Liver (tissue), 9 donors: Measurements from ENCODE around the gene SEZ6L. TPM values are rescaled to one million over a fixed set of nuclear protein-coding genes. Genes with fewer than 3 reads are reported as not detected.

Experiments
- DNase-seq: peaks from one replicate; pipeline ENCODE4 v3.0.0-alpha.2; 2017; ENCODE audit warnings: low spot score
- H3K27ac ChIP-seq, 2 donors: one replicate each; pipeline ENCODE4 v1.7.0; 2013; ENCODE audit warnings: inconsistent platforms in 2 of 2, low read length in 2 of 2, control low read depth in 1 of 2, low read depth in 1 of 2, mild to moderate bottlenecking in 1 of 2
- H3K27me3 ChIP-seq, 4 donors: one replicate each; pipeline versions ENCODE4 v1.6.1 to v1.7.0; 2013; ENCODE audit warnings: low read length in 3 of 4, inconsistent platforms in 1 of 4, mild to moderate bottlenecking in 1 of 4, moderate library complexity in 1 of 4; ENCODE audit not compliant: control insufficient read depth in 4 of 4, insufficient read depth in 4 of 4
- H3K36me3 ChIP-seq, 4 donors: one replicate each; pipeline versions ENCODE4 v1.6.1 to v1.7.0; 2013; ENCODE audit warnings: low read length in 3 of 4, mild to moderate bottlenecking in 3 of 4, low read depth in 1 of 4, moderate library complexity in 1 of 4; ENCODE audit not compliant: control insufficient read depth in 4 of 4, insufficient read depth in 3 of 4
- H3K4me1 ChIP-seq, 4 donors: one replicate each; pipeline versions ENCODE4 v1.6.1 to v1.7.0; 2013; ENCODE audit warnings: low read length in 3 of 4, mild to moderate bottlenecking in 3 of 4, moderate library complexity in 1 of 4; ENCODE audit not compliant: control insufficient read depth in 4 of 4, insufficient read depth in 4 of 4
- H3K4me3 ChIP-seq, 3 donors: one replicate each; pipeline versions ENCODE4 v1.6.1 to v1.7.0; 2013; ENCODE audit warnings: low read length in 3 of 3, control low read depth in 1 of 3, low read depth in 1 of 3, mild to moderate bottlenecking in 1 of 3
- H3K9ac ChIP-seq, 2 donors: one replicate each; pipeline ENCODE4 v1.7.0; 2013; ENCODE audit warnings: low read length in 2 of 2, mild to moderate bottlenecking in 2 of 2, moderate library complexity in 2 of 2, control low read depth in 1 of 2, low read depth in 1 of 2
- H3K9me3 ChIP-seq, 4 donors: one replicate each; pipeline versions ENCODE4 v1.6.1 to v1.7.0; 2013; ENCODE audit warnings: low read length in 3 of 4; ENCODE audit not compliant: control insufficient read depth in 4 of 4
- ATF3 ChIP-seq: IDR thresholded peaks from 2 replicates; pipeline ENCODE4 v1.6.1; 2016; ENCODE audit warnings: antibody characterized with exemption
- EGR1 ChIP-seq, 2 donors: IDR thresholded peaks; 2 replicates each; pipeline ENCODE4 v1.6.1; 2016 to 2018; ENCODE audit warnings: antibody characterized with exemption in 2 of 2, low read depth in 2 of 2
- FOXA1 ChIP-seq: IDR thresholded peaks from 2 replicates; pipeline ENCODE4 v1.6.1; 2016; ENCODE audit warnings: antibody characterized with exemption
- FOXA2 ChIP-seq: IDR thresholded peaks from 2 replicates; pipeline ENCODE4 v1.6.1; 2016; ENCODE audit warnings: antibody characterized with exemption
- GABPA ChIP-seq, 2 donors: IDR thresholded peaks in 1 of 2; conservative IDR thresholded peaks in 1 of 2; 2 replicates each; pipeline ENCODE4 v1.6.1; 2016; ENCODE audit warnings: antibody characterized with exemption in 2 of 2, mild to moderate bottlenecking in 1 of 2, moderate library complexity in 1 of 2
- HNF4A ChIP-seq, 2 donors: conservative IDR thresholded peaks; 2 replicates each; pipeline ENCODE4 v1.6.1; 2016; ENCODE audit warnings: antibody characterized with exemption in 2 of 2, mild to moderate bottlenecking in 2 of 2
- HNF4G ChIP-seq: IDR thresholded peaks from 2 replicates; pipeline ENCODE4 v1.6.1; 2016; ENCODE audit warnings: antibody characterized with exemption
- JUND ChIP-seq, 2 donors: IDR thresholded peaks; 2 replicates each; pipeline ENCODE4 v1.6.1; 2016; ENCODE audit warnings: antibody characterized with exemption in 2 of 2
- NR2F2 ChIP-seq: IDR thresholded peaks from 2 replicates; pipeline ENCODE4 v1.6.1; 2016; ENCODE audit warnings: antibody characterized with exemption
- RAD21 ChIP-seq, 2 donors: IDR thresholded peaks; 2 replicates each; pipeline ENCODE4 v1.6.1; 2016; ENCODE audit warnings: antibody characterized with exemption in 2 of 2, mild to moderate bottlenecking in 2 of 2
- RXRA ChIP-seq, 2 donors: IDR thresholded peaks; 2 replicates each; pipeline ENCODE4 v1.6.1; 2017 to 2018; ENCODE audit warnings: antibody characterized with exemption in 2 of 2, mild to moderate bottlenecking in 1 of 2
- SP1 ChIP-seq: IDR thresholded peaks from 2 replicates; pipeline ENCODE4 v1.6.1; 2018; ENCODE audit warnings: antibody characterized with exemption, mild to moderate bottlenecking
- TAF1 ChIP-seq: conservative IDR thresholded peaks from 2 replicates; pipeline ENCODE4 v1.6.1; 2016; ENCODE audit warnings: antibody characterized with exemption, mild to moderate bottlenecking
- WGBS: extraction: QIAGEN DNeasy Blood & Tissue Kit; methylation state at CpG from one replicate; pipeline ENCODE4 v1.1.7; 2013; 5-methylcytosine and 5-hydroxymethylcytosine counted together
- polyA plus RNA-seq, 2 donors: library from polyadenylated mRNA; stranded (reverse) in 1 of 2; unstranded in 1 of 2; fragments of 200-250 nt in 1 of 2; fragments of >200 nt in 1 of 2; fragmentation: Nextera tagmentation in 1 of 2; extraction: Ambion mirVana in 1 of 2; gene quantifications; one replicate each; pipeline versions ENCODE4 v1.2.1 to v1.2.3, GENCODE V29; 2013 to 2015
- total RNA-seq, 2 donors: library from RNA; depleted of rRNA; stranded (reverse); fragments of >200 nt; gene quantifications; one replicate each; pipeline ENCODE4 v1.2.3, GENCODE V29; 2014
- TF ChIP-seq, protein P1 (sequence below): IDR thresholded peaks from 2 replicates; pipeline ENCODE4 v1.6.1; 2016; ENCODE audit warnings: antibody characterized with exemption, mild to moderate bottlenecking
- TF ChIP-seq, protein P2 (sequence below): fragments of 150-350 bp; IDR thresholded peaks from 2 replicates; pipeline ENCODE4 v1.5.1; 2017; ENCODE audit warnings: improper control_type of control experiment, low read depth, low read length; ENCODE audit not compliant: missing input control
- TF ChIP-seq, protein P3 (sequence below): IDR thresholded peaks from 2 replicates; pipeline ENCODE4 v1.6.1; 2016; ENCODE audit warnings: antibody characterized with exemption
- donor health status: healthy.
- donor health status: healthy.
- donor health status: healthy.
- donor health status: healthy.
- donor health status: healthy.

Gene SEZ6L
- total and polyA plus RNA-seq, 4 donors = under 0.01 to 0.70 (median 0.08) TPM; not detected in 1

GRCh38 chr22:26322179-26322905 is 153.1 kb downstream of the SEZ6L start:
- Histone ChIP-seq H3K36me3 (no peaks in the 10 kb centered on the region), H3K9me3 (no peaks in the 10 kb centered on the region), H3K4me1 (no peaks in the 10 kb centered on the region), H3K27me3 (peaks cover 0 to 3% (median 0%) of the 10 kb centered on the region in 4 donors), H3K27ac (no peak overlapping the region), H3K4me3 (no peak overlapping the region), H3K9ac (no peak overlapping the region)
- 66% methylated on average over 11 of the region's 11 CpGs for WGBS
- no peak for DNase-seq
- TF ChIP-seq, protein P1, sequence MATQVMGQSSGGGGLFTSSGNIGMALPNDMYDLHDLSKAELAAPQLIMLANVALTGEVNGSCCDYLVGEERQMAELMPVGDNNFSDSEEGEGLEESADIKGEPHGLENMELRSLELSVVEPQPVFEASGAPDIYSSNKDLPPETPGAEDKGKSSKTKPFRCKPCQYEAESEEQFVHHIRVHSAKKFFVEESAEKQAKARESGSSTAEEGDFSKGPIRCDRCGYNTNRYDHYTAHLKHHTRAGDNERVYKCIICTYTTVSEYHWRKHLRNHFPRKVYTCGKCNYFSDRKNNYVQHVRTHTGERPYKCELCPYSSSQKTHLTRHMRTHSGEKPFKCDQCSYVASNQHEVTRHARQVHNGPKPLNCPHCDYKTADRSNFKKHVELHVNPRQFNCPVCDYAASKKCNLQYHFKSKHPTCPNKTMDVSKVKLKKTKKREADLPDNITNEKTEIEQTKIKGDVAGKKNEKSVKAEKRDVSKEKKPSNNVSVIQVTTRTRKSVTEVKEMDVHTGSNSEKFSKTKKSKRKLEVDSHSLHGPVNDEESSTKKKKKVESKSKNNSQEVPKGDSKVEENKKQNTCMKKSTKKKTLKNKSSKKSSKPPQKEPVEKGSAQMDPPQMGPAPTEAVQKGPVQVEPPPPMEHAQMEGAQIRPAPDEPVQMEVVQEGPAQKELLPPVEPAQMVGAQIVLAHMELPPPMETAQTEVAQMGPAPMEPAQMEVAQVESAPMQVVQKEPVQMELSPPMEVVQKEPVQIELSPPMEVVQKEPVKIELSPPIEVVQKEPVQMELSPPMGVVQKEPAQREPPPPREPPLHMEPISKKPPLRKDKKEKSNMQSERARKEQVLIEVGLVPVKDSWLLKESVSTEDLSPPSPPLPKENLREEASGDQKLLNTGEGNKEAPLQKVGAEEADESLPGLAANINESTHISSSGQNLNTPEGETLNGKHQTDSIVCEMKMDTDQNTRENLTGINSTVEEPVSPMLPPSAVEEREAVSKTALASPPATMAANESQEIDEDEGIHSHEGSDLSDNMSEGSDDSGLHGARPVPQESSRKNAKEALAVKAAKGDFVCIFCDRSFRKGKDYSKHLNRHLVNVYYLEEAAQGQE = no peak
- TF ChIP-seq TAF1 (no peak), RAD21 (IDR thresholded peaks at IDR 0.05) (no peak), SP1 (no peak), ATF3 (no peak), FOXA1 (no peak), HNF4G (no peak), JUND (IDR thresholded peaks at IDR 0.05) (no peak), NR2F2 (no peak), EGR1 (IDR thresholded peaks at IDR 0.05; ENCODE audit: low read depth in 2 of 2) (no peak)
- TF ChIP-seq, protein P2, sequence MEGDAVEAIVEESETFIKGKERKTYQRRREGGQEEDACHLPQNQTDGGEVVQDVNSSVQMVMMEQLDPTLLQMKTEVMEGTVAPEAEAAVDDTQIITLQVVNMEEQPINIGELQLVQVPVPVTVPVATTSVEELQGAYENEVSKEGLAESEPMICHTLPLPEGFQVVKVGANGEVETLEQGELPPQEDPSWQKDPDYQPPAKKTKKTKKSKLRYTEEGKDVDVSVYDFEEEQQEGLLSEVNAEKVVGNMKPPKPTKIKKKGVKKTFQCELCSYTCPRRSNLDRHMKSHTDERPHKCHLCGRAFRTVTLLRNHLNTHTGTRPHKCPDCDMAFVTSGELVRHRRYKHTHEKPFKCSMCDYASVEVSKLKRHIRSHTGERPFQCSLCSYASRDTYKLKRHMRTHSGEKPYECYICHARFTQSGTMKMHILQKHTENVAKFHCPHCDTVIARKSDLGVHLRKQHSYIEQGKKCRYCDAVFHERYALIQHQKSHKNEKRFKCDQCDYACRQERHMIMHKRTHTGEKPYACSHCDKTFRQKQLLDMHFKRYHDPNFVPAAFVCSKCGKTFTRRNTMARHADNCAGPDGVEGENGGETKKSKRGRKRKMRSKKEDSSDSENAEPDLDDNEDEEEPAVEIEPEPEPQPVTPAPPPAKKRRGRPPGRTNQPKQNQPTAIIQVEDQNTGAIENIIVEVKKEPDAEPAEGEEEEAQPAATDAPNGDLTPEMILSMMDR = no peak

- no peak overlapping the region for H3K4me3 ChIP-seq
- TF ChIP-seq RXRA (IDR thresholded peaks at IDR 0.05) (no peak), TAF1 (no peak)
- DNase-seq = no peak
- no peaks in the 10 kb centered on the region for H3K9me3 ChIP-seq
- no peak overlapping the region for H3K9ac ChIP-seq
- H3K4me1 ChIP-seq = no peaks in the 10 kb centered on the region
- no peaks in the 10 kb centered on the region for H3K36me3 ChIP-seq
- WGBS = 77% methylated on average over 5 of the region's 5 CpGs
- H3K27me3 ChIP-seq = peaks cover 0 to 3% (median 0%) of the 10 kb centered on the region in 4 donors
- no peak overlapping the region for H3K27ac ChIP-seq
Measured at GRCh38 chr22:26323013-26323412, 153.8 kb downstream of the SEZ6L start.

GRCh38 chr22:26324150-26324549 is 154.9 kb downstream of the SEZ6L start:
- 62% methylated on average over 4 of the region's 4 CpGs for WGBS
- no peak for DNase-seq
- no peak for TF ChIP-seq JUND (IDR thresholded peaks at IDR 0.05)
- TF ChIP-seq, protein P1 = no peak
- TF ChIP-seq EGR1 (IDR thresholded peaks at IDR 0.05; ENCODE audit: low read depth in 2 of 2) = no peak
- TF ChIP-seq, protein P3, sequence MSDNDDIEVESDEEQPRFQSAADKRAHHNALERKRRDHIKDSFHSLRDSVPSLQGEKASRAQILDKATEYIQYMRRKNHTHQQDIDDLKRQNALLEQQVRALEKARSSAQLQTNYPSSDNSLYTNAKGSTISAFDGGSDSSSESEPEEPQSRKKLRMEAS = no peak
- no peak for TF ChIP-seq RAD21 (IDR thresholded peaks at IDR 0.05)
- no peak for TF ChIP-seq SP1
- no peak for TF ChIP-seq HNF4A (conservative IDR thresholded peaks at IDR 0.05)
- TF ChIP-seq TAF1 = no peak
- no peak for TF ChIP-seq FOXA2
- TF ChIP-seq HNF4G = no peak
- TF ChIP-seq GABPA (IDR thresholded peaks at IDR 0.05 in 1 of 2, conservative IDR thresholded peaks at IDR 0.05 in 1 of 2) = no peak
- H3K4me1 ChIP-seq = no peaks in the 10 kb centered on the region
- peaks cover 0 to 3% (median 0%) of the 10 kb centered on the region in 4 donors for H3K27me3 ChIP-seq
- H3K9ac ChIP-seq = no peak overlapping the region
- H3K27ac ChIP-seq = no peak overlapping the region
- no peaks in the 10 kb centered on the region for H3K9me3 ChIP-seq
- H3K4me3 ChIP-seq = no peak overlapping the region
- H3K36me3 ChIP-seq = no peaks in the 10 kb centered on the region
